Stomach (tissue), 4 donors: ENCODE data around the gene AP1B1.

Source experiments
- EP300 ChIP-seq: sonication (generic); formaldehyde crosslinking; IDR thresholded peaks from one replicate; pipeline ENCODE4 v1.6.1; 2017; ENCODE audit warnings: antibody characterized with exemption
- TF ChIP-seq, protein P1 (sequence below), 7 experiments: fragments of 450-650 bp in 4 of 7; fragments of 200-600 bp in 3 of 7; sonication (generic) in 3 of 7; IDR thresholded peaks; one replicate each; pipeline ENCODE4 v1.5.1; 2016 to 2019; ENCODE audit warnings: antibody characterized with exemption in 7 of 7, control low read depth in 2 of 7, mild to moderate bottlenecking in 1 of 7

DNA sequence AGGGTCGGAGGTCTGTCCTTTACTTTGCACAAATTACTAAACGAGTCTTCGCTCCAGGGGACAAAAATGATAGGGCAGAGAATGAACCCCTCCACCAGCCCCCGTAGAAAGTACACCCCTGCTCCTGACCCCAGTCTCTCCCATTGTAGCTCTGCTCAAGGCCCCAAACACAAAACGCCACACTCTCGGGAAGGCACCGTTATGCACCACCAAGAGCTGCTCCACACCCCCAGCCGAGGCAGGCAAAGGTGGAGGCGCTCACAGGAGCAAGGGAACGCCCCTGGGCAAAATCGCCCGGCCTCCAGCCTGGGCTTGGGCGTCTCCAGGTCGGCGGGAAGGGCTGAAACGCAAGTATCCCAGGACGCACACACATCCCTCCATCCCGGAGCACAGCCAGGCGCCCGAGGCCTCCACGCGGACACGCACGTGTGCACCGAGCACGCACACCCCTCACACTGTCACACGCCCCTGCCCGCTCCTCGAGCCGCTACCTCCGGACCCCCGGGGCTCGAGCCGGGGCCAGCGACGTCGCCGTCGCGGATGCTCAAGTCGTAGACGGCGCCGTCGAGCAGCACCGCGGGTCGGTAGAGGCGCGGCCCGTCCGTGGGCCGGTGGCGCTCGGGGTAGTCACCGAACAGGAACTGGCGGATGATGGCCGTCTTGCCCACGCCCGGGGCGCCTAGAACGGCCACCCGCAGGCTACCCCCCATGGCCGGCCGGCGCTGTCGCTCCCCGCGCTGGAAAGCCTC, 73.7 kb downstream of the AP1B1 start:
- no peak for TF ChIP-seq EP300
- TF ChIP-seq, protein P1, sequence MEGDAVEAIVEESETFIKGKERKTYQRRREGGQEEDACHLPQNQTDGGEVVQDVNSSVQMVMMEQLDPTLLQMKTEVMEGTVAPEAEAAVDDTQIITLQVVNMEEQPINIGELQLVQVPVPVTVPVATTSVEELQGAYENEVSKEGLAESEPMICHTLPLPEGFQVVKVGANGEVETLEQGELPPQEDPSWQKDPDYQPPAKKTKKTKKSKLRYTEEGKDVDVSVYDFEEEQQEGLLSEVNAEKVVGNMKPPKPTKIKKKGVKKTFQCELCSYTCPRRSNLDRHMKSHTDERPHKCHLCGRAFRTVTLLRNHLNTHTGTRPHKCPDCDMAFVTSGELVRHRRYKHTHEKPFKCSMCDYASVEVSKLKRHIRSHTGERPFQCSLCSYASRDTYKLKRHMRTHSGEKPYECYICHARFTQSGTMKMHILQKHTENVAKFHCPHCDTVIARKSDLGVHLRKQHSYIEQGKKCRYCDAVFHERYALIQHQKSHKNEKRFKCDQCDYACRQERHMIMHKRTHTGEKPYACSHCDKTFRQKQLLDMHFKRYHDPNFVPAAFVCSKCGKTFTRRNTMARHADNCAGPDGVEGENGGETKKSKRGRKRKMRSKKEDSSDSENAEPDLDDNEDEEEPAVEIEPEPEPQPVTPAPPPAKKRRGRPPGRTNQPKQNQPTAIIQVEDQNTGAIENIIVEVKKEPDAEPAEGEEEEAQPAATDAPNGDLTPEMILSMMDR (IDR thresholded peaks at IDR 0.05) = no peak
